Thymus (tissue), 11 donors: ENCODE results near the gene VHLL. TPM values are rescaled to one million over a fixed set of nuclear protein-coding genes. Genes with fewer than 3 reads are reported as not detected.
A peak's percentile ranks its signal among the peaks of the same experiment; 100 is the strongest.

ENCODE experiments used
- DNase-seq, 9 donors: peaks; one replicate each; pipeline ENCODE4 v3.0.0-alpha.2; 2013; ENCODE audit warnings: low spot score in 9 of 9, low read depth in 6 of 9, missing footprints in 1 of 9
- H3K27ac ChIP-seq, 2 donors: one replicate each; pipeline ENCODE4 v1.5.1; 2013; ENCODE audit warnings: control low read depth in 1 of 2, low read depth in 1 of 2, low read length in 1 of 2, mild to moderate bottlenecking in 1 of 2, moderate library complexity in 1 of 2
- H3K27me3 ChIP-seq, 2 donors: one replicate each; pipeline ENCODE4 v1.5.1; 2013; ENCODE audit warnings: low read length in 1 of 2; ENCODE audit not compliant: control insufficient read depth in 2 of 2, insufficient read depth in 1 of 2
- H3K36me3 ChIP-seq, 2 donors: one replicate each; pipeline ENCODE4 v1.5.1; 2013; ENCODE audit warnings: low read length in 1 of 2, mild to moderate bottlenecking in 1 of 2, moderate library complexity in 1 of 2; ENCODE audit not compliant: control insufficient read depth in 2 of 2, insufficient read depth in 2 of 2
- H3K4me1 ChIP-seq, 2 donors: one replicate each; pipeline ENCODE4 v1.5.1; 2013; ENCODE audit warnings: low read length in 2 of 2; ENCODE audit not compliant: control insufficient read depth in 2 of 2, insufficient read depth in 2 of 2
- H3K4me3 ChIP-seq, 2 donors: one replicate each; pipeline ENCODE4 v1.5.1; 2013; ENCODE audit warnings: low read length in 2 of 2, control low read depth in 1 of 2, mild to moderate bottlenecking in 1 of 2
- H3K9me3 ChIP-seq, 2 donors: one replicate each; pipeline ENCODE4 v1.5.1; 2013; ENCODE audit warnings: low read length in 1 of 2, mild to moderate bottlenecking in 1 of 2; ENCODE audit not compliant: control insufficient read depth in 2 of 2, insufficient read depth in 1 of 2
- WGBS: extraction: QIAGEN DNeasy Blood & Tissue Kit; methylation state at CpG from one replicate; pipeline ENCODE4 v1.1.7; 2013; 5-methylcytosine and 5-hydroxymethylcytosine counted together
- polyA plus RNA-seq: library from polyadenylated mRNA; stranded (reverse); fragments of 200-250 nt; gene quantifications from one replicate; pipeline ENCODE4 v1.2.3, GENCODE V29; 2013
- total RNA-seq: library from RNA; stranded (reverse); fragments of 120-200 nt; gene quantifications from one replicate; pipeline ENCODE4 v1.2.4, GENCODE V29; 2013
- donor health status: healthy.

The VHLL gene
- total and polyA plus RNA-seq, 2 donors, result 0.09 TPM; not detected in 1

GRCh38 chr1:156253634-156254033 is 45.5 kb downstream of the VHLL start:
- WGBS, result 98% methylated on average over 3 of the region's 3 CpGs
- no peak for DNase-seq
- no peaks in the 10 kb centered on the region for H3K9me3 ChIP-seq
- peaks cover 79 to 91% of the 10 kb centered on the region in 2 donors for H3K36me3 ChIP-seq
- H3K27me3 ChIP-seq, result no peaks in the 10 kb centered on the region
- peaks cover 0 to 21% of the 10 kb centered on the region in 2 donors for H3K4me1 ChIP-seq
- H3K27ac ChIP-seq, result no peak overlapping the region
- no peak overlapping the region for H3K4me3 ChIP-seq

GRCh38 chr1:156251527-156251926 is 47.6 kb downstream of the VHLL start:
- H3K9me3 ChIP-seq, result no peaks in the 10 kb centered on the region
- H3K4me3 ChIP-seq, result no peak overlapping the region
- WGBS, result 34% methylated on average over 3 of the region's 3 CpGs
- H3K27me3 ChIP-seq, result peaks cover 0 to 4% of the 10 kb centered on the region in 2 donors
- peaks cover 0 to 15% of the 10 kb centered on the region in 2 donors for H3K4me1 ChIP-seq
- peak in 1 of 9 donors; percentile 9 for DNase-seq
- H3K27ac ChIP-seq, result no peak overlapping the region
- peaks cover 66 to 77% of the 10 kb centered on the region in 2 donors for H3K36me3 ChIP-seq

- Histone ChIP-seq H3K27ac (no peak overlapping the region), H3K9me3 (no peaks in the 10 kb centered on the region), H3K27me3 (peaks cover 5 to 23% of the 10 kb centered on the region in 2 donors), H3K36me3 (peaks cover 57 to 60% of the 10 kb centered on the region in 2 donors), H3K4me3 (no peak overlapping the region), H3K4me1 (peaks cover 6 to 31% of the 10 kb centered on the region in 2 donors)
- no peak for DNase-seq
- WGBS, result 95% methylated on average over 5 of the region's 5 CpGs
Measured at GRCh38 chr1:156249593-156249992, 49.5 kb downstream of the VHLL start.

Other genes with a start within 250 kb of the VHLL start
- 10.4 TPM for gene UBQLN4, start 245.5 kb downstream of the VHLL start, total RNA-seq
- 15.1 TPM for gene UBQLN4, start 245.5 kb downstream of the VHLL start, polyA plus RNA-seq
- gene LAMTOR2, start 244.5 kb downstream of the VHLL start, total RNA-seq, result 75.9 TPM
- gene LAMTOR2, start 244.5 kb downstream of the VHLL start, polyA plus RNA-seq, result 82.2 TPM
- 17.6 TPM for gene RAB25, start 238.1 kb downstream of the VHLL start, total RNA-seq
- gene RAB25, start 238.1 kb downstream of the VHLL start, polyA plus RNA-seq, result 43.1 TPM
- gene MEX3A, start 216.8 kb downstream of the VHLL start, total RNA-seq, result 1.3 TPM
- 0.55 TPM for gene MEX3A, start 216.8 kb downstream of the VHLL start, polyA plus RNA-seq
- gene LMNA, start 184.6 kb downstream of the VHLL start, total RNA-seq, result 51.6 TPM
- 68.3 TPM for gene LMNA, start 184.6 kb downstream of the VHLL start, polyA plus RNA-seq
- 6.4 TPM for gene SEMA4A, start 145.7 kb downstream of the VHLL start, total RNA-seq
- gene SEMA4A, start 145.7 kb downstream of the VHLL start, polyA plus RNA-seq, result 14.8 TPM
- 8.8 TPM for gene SLC25A44, start 105.2 kb downstream of the VHLL start, total RNA-seq
- gene SLC25A44, start 105.2 kb downstream of the VHLL start, polyA plus RNA-seq, result 10.7 TPM
- 56.8 TPM for gene PMF1, start 86.3 kb downstream of the VHLL start, total RNA-seq
- 67.4 TPM for gene PMF1, start 86.3 kb downstream of the VHLL start, polyA plus RNA-seq
- 0.66 TPM for gene BGLAP, start 57.1 kb downstream of the VHLL start, total RNA-seq
- 4.3 TPM for gene BGLAP, start 57.1 kb downstream of the VHLL start, polyA plus RNA-seq
- gene PAQR6, start 51.3 kb downstream of the VHLL start, total RNA-seq, result 0.61 TPM
- gene PAQR6, start 51.3 kb downstream of the VHLL start, polyA plus RNA-seq, result 8.6 TPM
- gene SMG5, start 16.5 kb downstream of the VHLL start, total RNA-seq, result 32.3 TPM
- 28.2 TPM for gene SMG5, start 16.5 kb downstream of the VHLL start, polyA plus RNA-seq
- gene TMEM79, start 15.0 kb downstream of the VHLL start, total RNA-seq, result 3.4 TPM
- 10.2 TPM for gene TMEM79, start 15.0 kb downstream of the VHLL start, polyA plus RNA-seq
- gene GLMP, start 3.6 kb downstream of the VHLL start, total RNA-seq, result 20.3 TPM
- 40.0 TPM for gene GLMP, start 3.6 kb downstream of the VHLL start, polyA plus RNA-seq
- gene CCT3, start 39.0 kb upstream of the VHLL start, total RNA-seq, result 296 TPM
- gene CCT3, start 39.0 kb upstream of the VHLL start, polyA plus RNA-seq, result 114 TPM
- 0.71 TPM for gene TSACC, start 39.2 kb upstream of the VHLL start, total RNA-seq
- 0.27 TPM for gene TSACC, start 39.2 kb upstream of the VHLL start, polyA plus RNA-seq
- 0.05 TPM for gene RHBG, start 69.9 kb upstream of the VHLL start, total RNA-seq
- gene RHBG, start 69.9 kb upstream of the VHLL start, polyA plus RNA-seq, result 0.37 TPM
- gene MEF2D, start 201.5 kb upstream of the VHLL start, total RNA-seq, result 8.3 TPM
- gene MEF2D, start 201.5 kb upstream of the VHLL start, polyA plus RNA-seq, result 26.3 TPM